ENCODE results near the gene GLI2. TPM values are rescaled to one million over a fixed set of nuclear protein-coding genes. Genes with fewer than 3 reads are reported as not detected.

GLI2 gene
- polyA plus RNA-seq, 6 donors from 2014 or later = not detected

DNA sequence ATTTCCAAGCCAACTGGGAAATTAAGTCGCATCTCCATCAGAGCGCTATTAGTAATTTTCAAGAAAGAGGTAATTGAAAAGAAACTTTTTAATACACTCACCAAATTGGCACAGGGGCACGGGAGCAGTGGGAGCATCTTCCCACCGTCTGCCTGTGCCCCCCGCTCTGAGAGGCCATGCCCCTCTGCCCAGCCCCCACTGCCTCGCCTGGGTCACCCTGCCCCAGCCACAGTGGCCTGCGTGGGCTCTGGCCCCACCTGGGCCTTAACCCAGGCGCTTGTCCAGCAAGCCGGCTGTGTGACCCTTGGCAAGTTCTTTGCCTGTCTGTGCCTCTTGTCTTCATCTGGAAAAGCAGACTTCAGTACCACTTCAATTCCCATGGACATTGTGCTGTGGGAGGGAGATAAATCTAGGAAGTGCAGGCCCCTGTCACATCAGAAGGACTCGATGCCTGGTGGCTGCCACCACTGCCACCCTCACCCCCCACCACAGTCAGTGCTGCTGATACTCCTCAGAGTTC lies 31.9 kb downstream of the GLI2 start:
- no peak for DNase-seq
- H3K36me3 Mint-ChIP-seq = no peaks in the 10 kb centered on the region
- peaks cover 0 to 5% (median 0%) of the 10 kb centered on the region in 3 donors for H3K27me3 Mint-ChIP-seq
- H3K27ac Mint-ChIP-seq = no peak overlapping the region
- H3K4me3 Mint-ChIP-seq = no peak overlapping the region
- ATAC-seq (ENCODE audit: low read depth in 2 of 2) = no peak
- H3K9me3 Mint-ChIP-seq = peaks cover 0 to 1% (median 0%) of the 10 kb centered on the region in 7 donors
- no peaks in the 10 kb centered on the region for H3K4me1 Mint-ChIP-seq

DNA sequence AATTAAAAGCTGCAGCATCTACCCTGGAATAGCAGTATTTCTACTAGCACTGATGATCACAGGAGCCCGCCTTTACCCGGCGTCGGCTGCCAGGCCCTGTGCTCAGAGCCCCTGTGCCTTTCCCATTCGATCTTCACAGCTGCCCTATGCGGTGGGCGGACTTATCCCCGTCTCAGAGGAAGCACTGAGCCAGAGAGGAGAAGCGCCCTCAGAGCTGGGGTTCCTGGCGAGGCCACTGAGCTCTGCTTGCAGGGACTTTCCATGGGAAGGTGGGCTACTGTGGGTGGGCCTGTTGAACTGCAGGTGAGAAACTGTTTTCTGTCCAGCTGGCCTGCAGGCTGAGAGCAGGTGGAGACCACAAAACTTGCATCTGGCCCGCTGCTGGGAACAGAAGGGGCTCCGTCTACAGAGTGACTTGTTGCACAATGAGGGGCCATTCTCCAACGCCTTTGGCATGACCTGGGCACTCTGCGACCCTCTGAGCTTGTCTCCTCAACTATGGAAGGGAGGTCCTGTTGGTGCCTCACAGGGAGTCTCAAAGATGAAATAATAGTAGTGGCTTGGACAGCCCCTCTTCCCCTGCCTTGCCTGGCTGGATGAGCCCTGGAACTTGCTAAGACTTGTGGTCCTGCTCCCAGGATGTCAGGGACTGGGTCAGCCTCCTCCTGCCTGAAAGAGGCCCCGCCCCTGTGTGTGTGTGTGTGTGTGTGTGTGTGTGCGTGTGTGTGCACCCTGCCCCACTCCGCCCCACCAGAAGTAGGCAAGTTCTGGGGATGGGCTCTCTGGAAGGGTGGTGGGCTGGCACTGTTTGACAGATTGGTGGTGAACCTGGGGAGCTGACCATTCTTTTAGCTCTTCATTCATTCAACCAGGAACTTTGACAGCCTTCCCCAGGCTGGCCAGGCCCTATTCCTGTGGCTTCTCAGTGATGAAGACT lies 32.7 kb downstream of the GLI2 start:
- Mint-ChIP-seq H3K9me3 (peaks cover 0 to 1% (median 0%) of the 10 kb centered on the region in 7 donors), H3K36me3 (no peaks in the 10 kb centered on the region), H3K27ac (no peak overlapping the region), H3K27me3 (peaks cover 0 to 5% (median 0%) of the 10 kb centered on the region in 3 donors), H3K4me1 (no peaks in the 10 kb centered on the region), H3K4me3 (no peak overlapping the region)
- DNase-seq (no peak), ATAC-seq (ENCODE audit: low read depth in 2 of 2) (no peak)

- DNase-seq (no peak), ATAC-seq (ENCODE audit: low read depth in 2 of 2) (no peak)
- no peak overlapping the region for H3K27ac Mint-ChIP-seq
- peaks cover 0 to 5% (median 0%) of the 10 kb centered on the region in 3 donors for H3K27me3 Mint-ChIP-seq
- H3K4me3 Mint-ChIP-seq = no peak overlapping the region
- peaks cover 0 to 1% (median 0%) of the 10 kb centered on the region in 7 donors for H3K9me3 Mint-ChIP-seq
- H3K36me3 Mint-ChIP-seq = no peaks in the 10 kb centered on the region
- no peaks in the 10 kb centered on the region for H3K4me1 Mint-ChIP-seq
Measured at GRCh38 chr2:120769076-120769786, 33.6 kb downstream of the GLI2 start.

GRCh38 chr2:120769787-120770120 lies 34.1 kb downstream of the GLI2 start:
- Mint-ChIP-seq H3K27me3 (peaks cover 0 to 5% (median 0%) of the 10 kb centered on the region in 3 donors), H3K4me1 (no peaks in the 10 kb centered on the region), H3K9me3 (peaks cover 0 to 1% (median 0%) of the 10 kb centered on the region in 7 donors), H3K36me3 (no peaks in the 10 kb centered on the region), H3K4me3 (no peak overlapping the region), H3K27ac (no peak overlapping the region)
- DNase-seq (no peak), ATAC-seq (ENCODE audit: low read depth in 2 of 2) (no peak)

GRCh38 chr2:120770176-120770575 lies 34.5 kb downstream of the GLI2 start:
- ATAC-seq (ENCODE audit: low read depth in 2 of 2) = no peak
- peaks cover 0 to under 1% (median 0%) of the 10 kb centered on the region in 7 donors for H3K9me3 Mint-ChIP-seq
- DNase-seq = no peak
- no peak overlapping the region for H3K4me3 Mint-ChIP-seq
- H3K4me1 Mint-ChIP-seq = no peaks in the 10 kb centered on the region
- H3K36me3 Mint-ChIP-seq = no peaks in the 10 kb centered on the region
- H3K27ac Mint-ChIP-seq = no peak overlapping the region
- H3K27me3 Mint-ChIP-seq = peaks cover 0 to 5% (median 0%) of the 10 kb centered on the region in 3 donors

DNA sequence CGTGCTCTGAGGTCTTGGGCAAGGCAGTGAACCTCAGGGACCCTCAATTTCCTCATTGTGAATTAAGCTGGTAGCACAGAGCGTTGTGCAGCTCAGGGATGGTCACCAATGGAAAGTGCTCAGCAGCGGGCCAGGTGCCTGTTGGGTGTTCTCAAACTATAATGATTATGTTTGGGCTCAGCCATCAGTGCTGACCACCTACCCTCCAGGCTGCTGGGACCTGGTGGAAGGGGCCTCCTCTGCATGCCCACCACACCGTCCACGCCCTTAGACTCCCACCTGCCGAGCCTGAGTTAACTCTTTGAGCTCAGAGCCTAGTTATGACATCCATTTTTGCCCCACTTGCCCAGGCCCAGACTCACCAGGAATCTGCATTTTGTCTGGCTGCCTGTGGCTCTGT lies 35.0 kb downstream of the GLI2 start:
- Mint-ChIP-seq H3K9me3 (no peaks in the 10 kb centered on the region), H3K36me3 (no peaks in the 10 kb centered on the region), H3K27ac (no peak overlapping the region), H3K4me3 (no peak overlapping the region), H3K27me3 (peaks cover 0 to 5% (median 0%) of the 10 kb centered on the region in 3 donors), H3K4me1 (no peaks in the 10 kb centered on the region)
- ATAC-seq (ENCODE audit: low read depth in 2 of 2) (no peak), DNase-seq (no peak)

- ATAC-seq (ENCODE audit: low read depth in 2 of 2) = no peak
- Mint-ChIP-seq H3K4me1 (no peaks in the 10 kb centered on the region), H3K27me3 (peaks cover 0 to 5% (median 0%) of the 10 kb centered on the region in 3 donors), H3K4me3 (no peak overlapping the region), H3K27ac (no peak overlapping the region), H3K9me3 (no peaks in the 10 kb centered on the region), H3K36me3 (no peaks in the 10 kb centered on the region)
- DNase-seq = no peak
Measured at GRCh38 chr2:120771111-120771780, 35.6 kb downstream of the GLI2 start.

DNA sequence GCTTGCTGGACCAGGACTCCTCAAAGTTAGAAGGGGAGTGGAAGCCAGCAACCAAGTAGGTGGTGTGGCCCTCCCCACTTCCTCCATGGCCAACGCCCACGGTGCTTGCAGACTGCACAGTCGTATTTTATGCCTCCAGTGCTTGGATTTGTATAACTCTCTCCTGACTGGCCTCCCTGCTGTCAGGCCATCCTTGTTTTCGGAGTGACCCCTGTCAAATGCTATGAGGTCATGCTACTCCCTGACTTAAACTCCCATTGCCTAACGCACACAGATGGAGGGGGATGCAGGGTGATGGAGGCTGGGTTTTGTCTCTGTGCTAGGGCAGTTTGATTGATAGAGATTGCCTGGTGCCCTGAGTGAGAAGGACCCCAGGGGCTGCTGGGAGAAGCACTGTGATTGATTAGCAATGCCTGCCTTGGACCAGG lies 36.1 kb downstream of the GLI2 start:
- peaks cover 0 to 5% (median 0%) of the 10 kb centered on the region in 3 donors for H3K27me3 Mint-ChIP-seq

DNA sequence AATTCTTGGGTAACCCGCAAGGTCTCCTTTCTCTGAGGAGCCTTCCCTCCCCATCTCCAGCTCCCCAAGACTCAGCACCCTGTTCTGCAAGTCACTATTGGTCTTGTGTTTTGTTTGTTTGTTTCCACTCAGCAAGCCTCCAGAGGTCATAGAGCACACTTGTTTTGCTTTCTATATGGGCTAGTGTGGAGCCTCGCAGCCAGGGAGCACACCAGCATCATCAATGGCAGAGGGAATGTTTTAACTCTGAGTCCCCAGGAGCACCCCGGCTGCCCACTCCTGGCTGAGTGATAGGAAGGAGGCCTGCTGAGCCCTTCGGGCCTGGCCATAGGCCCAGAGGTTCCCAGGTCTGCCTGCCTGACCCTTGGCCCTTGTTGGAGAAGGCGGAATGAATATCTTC lies 36.6 kb downstream of the GLI2 start:
- DNase-seq (no peak), ATAC-seq (ENCODE audit: low read depth in 2 of 2) (no peak)
- H3K36me3 Mint-ChIP-seq = no peaks in the 10 kb centered on the region
- no peak overlapping the region for H3K27ac Mint-ChIP-seq
- H3K27me3 Mint-ChIP-seq = peaks cover 0 to 5% (median 0%) of the 10 kb centered on the region in 3 donors
- no peaks in the 10 kb centered on the region for H3K4me1 Mint-ChIP-seq
- H3K9me3 Mint-ChIP-seq = no peaks in the 10 kb centered on the region
- H3K4me3 Mint-ChIP-seq = no peak overlapping the region

More for the DNA sequence above, 36.1 kb downstream of the GLI2 start:
- Mint-ChIP-seq H3K36me3 (no peaks in the 10 kb centered on the region), H3K4me1 (no peaks in the 10 kb centered on the region), H3K9me3 (no peaks in the 10 kb centered on the region), H3K27ac (no peak overlapping the region), H3K4me3 (no peak overlapping the region)
- ATAC-seq (ENCODE audit: low read depth in 2 of 2) (no peak), DNase-seq (no peak)

- no peak for ATAC-seq (ENCODE audit: low read depth in 2 of 2)
- no peak for DNase-seq
- H3K9me3 Mint-ChIP-seq = no peaks in the 10 kb centered on the region
- no peaks in the 10 kb centered on the region for H3K27me3 Mint-ChIP-seq
- no peaks in the 10 kb centered on the region for H3K36me3 Mint-ChIP-seq
- H3K4me1 Mint-ChIP-seq = no peaks in the 10 kb centered on the region
- H3K4me3 Mint-ChIP-seq = no peak overlapping the region
- H3K27ac Mint-ChIP-seq = no peak overlapping the region
Measured at GRCh38 chr2:120773186-120773800, 37.6 kb downstream of the GLI2 start.

- Mint-ChIP-seq H3K4me1 (no peaks in the 10 kb centered on the region), H3K9me3 (no peaks in the 10 kb centered on the region), H3K36me3 (no peaks in the 10 kb centered on the region), H3K4me3 (no peak overlapping the region), H3K27me3 (peaks cover 0 to under 1% (median 0%) of the 10 kb centered on the region in 3 donors), H3K27ac (no peak overlapping the region)
- ATAC-seq (ENCODE audit: low read depth in 2 of 2) (no peak), DNase-seq (no peak)
Measured at GRCh38 chr2:120774557-120775160, 39.0 kb downstream of the GLI2 start.

GRCh38 chr2:120775194-120775593 lies 39.5 kb downstream of the GLI2 start:
- Mint-ChIP-seq H3K9me3 (no peaks in the 10 kb centered on the region), H3K27ac (no peak overlapping the region), H3K4me3 (no peak overlapping the region), H3K36me3 (no peaks in the 10 kb centered on the region), H3K27me3 (peaks cover 0 to 5% (median 0%) of the 10 kb centered on the region in 3 donors), H3K4me1 (no peaks in the 10 kb centered on the region)
- ATAC-seq (ENCODE audit: low read depth in 2 of 2) (no peak), DNase-seq (no peak)
